Nephron progenitor cell (in vitro differentiated cells): ENCODE results near the gene SCN4A.

Experiments
- DNase-seq: peaks from one replicate; pipeline ENCODE4 v3.0.0; 2021
- H3K27ac Mint-ChIP-seq: 2 replicates; pipeline ENCODE4 v1.8.0; 2021; ENCODE audit warnings: mild to moderate bottlenecking, moderate library complexity, mixed read lengths
- H3K27me3 Mint-ChIP-seq: 2 replicates; pipeline ENCODE4 v1.8.0; 2021; ENCODE audit warnings: mild to moderate bottlenecking, low read depth, mixed read lengths; ENCODE audit not compliant: poor library complexity
- H3K36me3 Mint-ChIP-seq: 2 replicates; pipeline ENCODE4 v1.8.0; 2021; ENCODE audit warnings: low read depth, mixed read lengths
- H3K4me1 Mint-ChIP-seq: 2 replicates; pipeline ENCODE4 v1.8.0; 2021; ENCODE audit warnings: mixed read lengths
- H3K4me3 Mint-ChIP-seq: 2 replicates; pipeline ENCODE4 v1.8.0; 2021; ENCODE audit warnings: mild to moderate bottlenecking, moderate library complexity, mixed read lengths
- H3K9me3 Mint-ChIP-seq: 2 replicates; pipeline ENCODE4 v1.8.0; 2021; ENCODE audit warnings: mild to moderate bottlenecking, moderate library complexity, mixed read lengths
- CTCF ChIP-seq: fragments of 200-600 bp; sonication (generic); IDR thresholded peaks from 2 replicates; pipeline ENCODE4 v1.5.0; 2021; ENCODE audit warnings: antibody characterized with exemption

SCN4A gene

DNA sequence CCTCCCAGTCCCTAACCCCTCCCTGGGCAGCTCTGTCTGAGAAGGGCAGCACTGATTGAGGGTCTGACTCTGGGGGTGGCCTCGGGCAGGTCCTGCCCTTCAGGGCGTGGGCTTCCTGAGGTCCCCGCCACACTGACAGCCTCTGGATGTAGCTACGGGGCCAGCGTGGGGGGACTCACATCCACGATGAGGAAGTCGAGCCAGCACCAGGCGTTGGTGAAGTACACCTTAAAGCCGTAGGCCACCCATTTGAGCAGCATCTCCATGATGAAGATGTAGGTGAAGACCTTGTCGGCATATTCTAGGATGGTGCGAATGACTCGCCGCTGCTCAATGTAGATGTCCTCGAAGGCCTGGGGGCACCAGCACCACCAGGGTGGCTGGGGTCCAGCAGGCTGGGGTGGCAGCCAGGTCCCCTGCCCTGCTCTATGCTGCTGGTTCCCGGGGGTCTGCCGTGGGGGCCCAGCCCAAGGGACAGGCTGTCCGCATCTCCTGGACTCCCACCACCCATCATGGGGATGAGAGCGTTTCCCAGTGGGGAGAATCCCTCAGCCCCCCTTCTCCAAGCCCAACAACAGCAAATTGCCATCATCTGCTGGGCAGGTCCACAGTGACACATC is 24.9 kb downstream of the SCN4A start:
- no peak overlapping the region for H3K4me3 Mint-ChIP-seq
- H3K27me3 Mint-ChIP-seq = peaks cover 8% of the 10 kb centered on the region
- peaks cover 26% of the 10 kb centered on the region for H3K4me1 Mint-ChIP-seq
- TF ChIP-seq CTCF = no peak
- no peak overlapping the region for H3K27ac Mint-ChIP-seq
- DNase-seq = no peak
- no peaks in the 10 kb centered on the region for H3K36me3 Mint-ChIP-seq
- H3K9me3 Mint-ChIP-seq = no peaks in the 10 kb centered on the region

GRCh38 chr17:63946440-63947363 is 26.0 kb downstream of the SCN4A start:
- H3K4me1 Mint-ChIP-seq = peaks cover 26% of the 10 kb centered on the region

GRCh38 chr17:63945784-63946439 is 26.8 kb downstream of the SCN4A start:
- DNase-seq = peak; percentile 70
- Mint-ChIP-seq H3K4me3 (no peak overlapping the region), H3K4me1 (peaks cover 26% of the 10 kb centered on the region), H3K9me3 (no peaks in the 10 kb centered on the region), H3K27me3 (peaks cover 11% of the 10 kb centered on the region), H3K36me3 (no peaks in the 10 kb centered on the region), H3K27ac (no peak overlapping the region)
- TF ChIP-seq CTCF = no peak

More at GRCh38 chr17:63946440-63947363, 26.0 kb downstream of the SCN4A start:
- H3K27ac Mint-ChIP-seq = no peak overlapping the region
- peak; percentile 78 for DNase-seq
- peak; percentile 88 for TF ChIP-seq CTCF
- peaks cover 6% of the 10 kb centered on the region for H3K27me3 Mint-ChIP-seq
- no peak overlapping the region for H3K4me3 Mint-ChIP-seq
- H3K9me3 Mint-ChIP-seq = no peaks in the 10 kb centered on the region
- no peaks in the 10 kb centered on the region for H3K36me3 Mint-ChIP-seq

- Mint-ChIP-seq H3K36me3 (no peaks in the 10 kb centered on the region), H3K4me3 (no peak overlapping the region), H3K27ac (no peak overlapping the region), H3K4me1 (peaks cover 28% of the 10 kb centered on the region), H3K27me3 (peaks cover 16% of the 10 kb centered on the region), H3K9me3 (no peaks in the 10 kb centered on the region)
- no peak for DNase-seq
- no peak for TF ChIP-seq CTCF
These were observed 27.8 kb downstream of the SCN4A start for GRCh38 chr17:63944736-63945499.

GRCh38 chr17:63943745-63944144 is 29.0 kb downstream of the SCN4A start:
- Mint-ChIP-seq H3K9me3 (no peaks in the 10 kb centered on the region), H3K4me3 (no peak overlapping the region), H3K4me1 (peaks cover 33% of the 10 kb centered on the region), H3K36me3 (no peaks in the 10 kb centered on the region), H3K27me3 (peaks cover 21% of the 10 kb centered on the region), H3K27ac (no peak overlapping the region)
- no peak for DNase-seq
- TF ChIP-seq CTCF = no peak
